SK-N-SH treated with all-trans-retinoic acid at 6 μM for 48 hours (cell line): ENCODE data around the gene ADH5.

ENCODE experiments used
- ARNTL ChIP-seq: fragments of 450-650 bp; formaldehyde crosslinking; IDR thresholded peaks from 2 replicates; pipeline ENCODE4 v1.5.0; 2020; ENCODE audit warnings: low read depth, mild to moderate bottlenecking, moderate library complexity, borderline replicate concordance
- PPARA ChIP-seq: fragments of 250-450 bp; sonication (Bioruptor Pico); IDR thresholded peaks from 2 replicates; pipeline ENCODE4 v1.5.0; 2020; ENCODE audit warnings: mild to moderate bottlenecking, borderline replicate concordance
- ZC3H10 ChIP-seq: fragments of 250-450 bp; sonication (Bioruptor Pico); IDR thresholded peaks from 2 replicates; pipeline ENCODE4 v1.5.1; 2021; ENCODE audit warnings: mild to moderate bottlenecking, moderate library complexity
- ZFP30 ChIP-seq: fragments of 450-650 bp; formaldehyde crosslinking; IDR thresholded peaks from 2 replicates; pipeline ENCODE4 v1.5.0; 2022; ENCODE audit warnings: mild to moderate bottlenecking, moderate library complexity
- TF ChIP-seq, protein P1 (sequence below): fragments of 250-450 bp; sonication (Bioruptor Pico); IDR thresholded peaks from 2 replicates; pipeline ENCODE4 v1.8.0; 2020; ENCODE audit warnings: mild to moderate bottlenecking, moderate library complexity, borderline replicate concordance
- TF ChIP-seq, protein P2 (sequence below): fragments of 250-450 bp; sonication (Bioruptor Pico); IDR thresholded peaks from 2 replicates; pipeline ENCODE4 v1.5.0; 2020; ENCODE audit warnings: mild to moderate bottlenecking, moderate library complexity
- TF ChIP-seq, protein P3 (sequence below): fragments of 250-450 bp; sonication (Bioruptor Pico); IDR thresholded peaks from 2 replicates; pipeline ENCODE4 v1.5.1; 2020; ENCODE audit warnings: low read depth, mild to moderate bottlenecking, moderate library complexity

DNA sequence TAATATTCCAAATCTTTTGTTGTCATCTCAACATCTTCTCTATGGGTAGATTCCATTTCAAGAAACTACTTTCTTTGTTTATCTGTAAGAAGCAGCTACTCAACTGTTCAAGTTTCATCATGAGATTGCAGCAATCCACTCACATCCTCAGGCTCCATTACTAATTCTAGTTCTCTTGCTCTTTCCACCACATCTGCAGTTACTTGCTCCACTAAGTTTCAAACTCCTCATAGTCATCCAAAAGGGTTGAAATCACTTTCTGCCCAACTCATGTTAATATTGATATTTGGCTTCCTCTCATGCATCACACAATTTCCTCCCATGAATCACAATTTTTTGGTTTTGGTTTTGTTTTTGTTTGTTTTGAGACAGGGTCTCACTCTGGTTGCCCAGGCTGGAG, 35.7 kb downstream of the ADH5 start:
- TF ChIP-seq, protein P1, sequence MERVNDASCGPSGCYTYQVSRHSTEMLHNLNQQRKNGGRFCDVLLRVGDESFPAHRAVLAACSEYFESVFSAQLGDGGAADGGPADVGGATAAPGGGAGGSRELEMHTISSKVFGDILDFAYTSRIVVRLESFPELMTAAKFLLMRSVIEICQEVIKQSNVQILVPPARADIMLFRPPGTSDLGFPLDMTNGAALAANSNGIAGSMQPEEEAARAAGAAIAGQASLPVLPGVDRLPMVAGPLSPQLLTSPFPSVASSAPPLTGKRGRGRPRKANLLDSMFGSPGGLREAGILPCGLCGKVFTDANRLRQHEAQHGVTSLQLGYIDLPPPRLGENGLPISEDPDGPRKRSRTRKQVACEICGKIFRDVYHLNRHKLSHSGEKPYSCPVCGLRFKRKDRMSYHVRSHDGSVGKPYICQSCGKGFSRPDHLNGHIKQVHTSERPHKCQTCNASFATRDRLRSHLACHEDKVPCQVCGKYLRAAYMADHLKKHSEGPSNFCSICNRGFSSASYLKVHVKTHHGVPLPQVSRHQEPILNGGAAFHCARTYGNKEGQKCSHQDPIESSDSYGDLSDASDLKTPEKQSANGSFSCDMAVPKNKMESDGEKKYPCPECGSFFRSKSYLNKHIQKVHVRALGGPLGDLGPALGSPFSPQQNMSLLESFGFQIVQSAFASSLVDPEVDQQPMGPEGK = no peak
- TF ChIP-seq, protein P2, sequence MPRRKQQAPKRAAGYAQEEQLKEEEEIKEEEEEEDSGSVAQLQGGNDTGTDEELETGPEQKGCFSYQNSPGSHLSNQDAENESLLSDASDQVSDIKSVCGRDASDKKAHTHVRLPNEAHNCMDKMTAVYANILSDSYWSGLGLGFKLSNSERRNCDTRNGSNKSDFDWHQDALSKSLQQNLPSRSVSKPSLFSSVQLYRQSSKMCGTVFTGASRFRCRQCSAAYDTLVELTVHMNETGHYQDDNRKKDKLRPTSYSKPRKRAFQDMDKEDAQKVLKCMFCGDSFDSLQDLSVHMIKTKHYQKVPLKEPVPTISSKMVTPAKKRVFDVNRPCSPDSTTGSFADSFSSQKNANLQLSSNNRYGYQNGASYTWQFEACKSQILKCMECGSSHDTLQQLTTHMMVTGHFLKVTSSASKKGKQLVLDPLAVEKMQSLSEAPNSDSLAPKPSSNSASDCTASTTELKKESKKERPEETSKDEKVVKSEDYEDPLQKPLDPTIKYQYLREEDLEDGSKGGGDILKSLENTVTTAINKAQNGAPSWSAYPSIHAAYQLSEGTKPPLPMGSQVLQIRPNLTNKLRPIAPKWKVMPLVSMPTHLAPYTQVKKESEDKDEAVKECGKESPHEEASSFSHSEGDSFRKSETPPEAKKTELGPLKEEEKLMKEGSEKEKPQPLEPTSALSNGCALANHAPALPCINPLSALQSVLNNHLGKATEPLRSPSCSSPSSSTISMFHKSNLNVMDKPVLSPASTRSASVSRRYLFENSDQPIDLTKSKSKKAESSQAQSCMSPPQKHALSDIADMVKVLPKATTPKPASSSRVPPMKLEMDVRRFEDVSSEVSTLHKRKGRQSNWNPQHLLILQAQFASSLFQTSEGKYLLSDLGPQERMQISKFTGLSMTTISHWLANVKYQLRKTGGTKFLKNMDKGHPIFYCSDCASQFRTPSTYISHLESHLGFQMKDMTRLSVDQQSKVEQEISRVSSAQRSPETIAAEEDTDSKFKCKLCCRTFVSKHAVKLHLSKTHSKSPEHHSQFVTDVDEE (CRISPR knock-in tag) = no peak
- no peak for TF ChIP-seq ARNTL
- TF ChIP-seq ZFP30 (CRISPR knock-in tag) = no peak
- no peak for TF ChIP-seq ZC3H10 (CRISPR knock-in tag)
- TF ChIP-seq PPARA (CRISPR knock-in tag) = no peak
- TF ChIP-seq, protein P3, sequence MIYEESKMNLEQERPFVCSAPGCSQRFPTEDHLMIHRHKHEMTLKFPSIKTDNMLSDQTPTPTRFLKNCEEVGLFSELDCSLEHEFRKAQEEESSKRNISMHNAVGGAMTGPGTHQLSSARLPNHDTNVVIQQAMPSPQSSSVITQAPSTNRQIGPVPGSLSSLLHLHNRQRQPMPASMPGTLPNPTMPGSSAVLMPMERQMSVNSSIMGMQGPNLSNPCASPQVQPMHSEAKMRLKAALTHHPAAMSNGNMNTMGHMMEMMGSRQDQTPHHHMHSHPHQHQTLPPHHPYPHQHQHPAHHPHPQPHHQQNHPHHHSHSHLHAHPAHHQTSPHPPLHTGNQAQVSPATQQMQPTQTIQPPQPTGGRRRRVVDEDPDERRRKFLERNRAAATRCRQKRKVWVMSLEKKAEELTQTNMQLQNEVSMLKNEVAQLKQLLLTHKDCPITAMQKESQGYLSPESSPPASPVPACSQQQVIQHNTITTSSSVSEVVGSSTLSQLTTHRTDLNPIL (CRISPR knock-in tag) = no peak
